Liver (tissue), 9 donors: Measurements from ENCODE around the gene SLC5A2. TPM values are rescaled to one million over a fixed set of nuclear protein-coding genes. Genes with fewer than 3 reads are reported as not detected.

Experiments used
- DNase-seq: peaks from one replicate; pipeline ENCODE4 v3.0.0-alpha.2; 2017; ENCODE audit warnings: low spot score
- H3K27ac ChIP-seq, 2 donors: one replicate each; pipeline ENCODE4 v1.7.0; 2013; ENCODE audit warnings: inconsistent platforms in 2 of 2, low read length in 2 of 2, control low read depth in 1 of 2, low read depth in 1 of 2, mild to moderate bottlenecking in 1 of 2
- H3K27me3 ChIP-seq, 4 donors: one replicate each; pipeline versions ENCODE4 v1.6.1 to v1.7.0; 2013; ENCODE audit warnings: low read length in 3 of 4, inconsistent platforms in 1 of 4, mild to moderate bottlenecking in 1 of 4, moderate library complexity in 1 of 4; ENCODE audit not compliant: control insufficient read depth in 4 of 4, insufficient read depth in 4 of 4
- H3K36me3 ChIP-seq, 4 donors: one replicate each; pipeline versions ENCODE4 v1.6.1 to v1.7.0; 2013; ENCODE audit warnings: low read length in 3 of 4, mild to moderate bottlenecking in 3 of 4, low read depth in 1 of 4, moderate library complexity in 1 of 4; ENCODE audit not compliant: control insufficient read depth in 4 of 4, insufficient read depth in 3 of 4
- H3K4me1 ChIP-seq, 4 donors: one replicate each; pipeline versions ENCODE4 v1.6.1 to v1.7.0; 2013; ENCODE audit warnings: low read length in 3 of 4, mild to moderate bottlenecking in 3 of 4, moderate library complexity in 1 of 4; ENCODE audit not compliant: control insufficient read depth in 4 of 4, insufficient read depth in 4 of 4
- H3K4me3 ChIP-seq, 3 donors: one replicate each; pipeline versions ENCODE4 v1.6.1 to v1.7.0; 2013; ENCODE audit warnings: low read length in 3 of 3, control low read depth in 1 of 3, low read depth in 1 of 3, mild to moderate bottlenecking in 1 of 3
- H3K9ac ChIP-seq, 2 donors: one replicate each; pipeline ENCODE4 v1.7.0; 2013; ENCODE audit warnings: low read length in 2 of 2, mild to moderate bottlenecking in 2 of 2, moderate library complexity in 2 of 2, control low read depth in 1 of 2, low read depth in 1 of 2
- H3K9me3 ChIP-seq, 4 donors: one replicate each; pipeline versions ENCODE4 v1.6.1 to v1.7.0; 2013; ENCODE audit warnings: low read length in 3 of 4; ENCODE audit not compliant: control insufficient read depth in 4 of 4
- EGR1 ChIP-seq, 2 donors: IDR thresholded peaks; 2 replicates each; pipeline ENCODE4 v1.6.1; 2016 to 2018; ENCODE audit warnings: antibody characterized with exemption in 2 of 2, low read depth in 2 of 2
- FOXA1 ChIP-seq: IDR thresholded peaks from 2 replicates; pipeline ENCODE4 v1.6.1; 2016; ENCODE audit warnings: antibody characterized with exemption
- FOXA2 ChIP-seq: IDR thresholded peaks from 2 replicates; pipeline ENCODE4 v1.6.1; 2016; ENCODE audit warnings: antibody characterized with exemption
- GABPA ChIP-seq, 2 donors: IDR thresholded peaks in 1 of 2; conservative IDR thresholded peaks in 1 of 2; 2 replicates each; pipeline ENCODE4 v1.6.1; 2016; ENCODE audit warnings: antibody characterized with exemption in 2 of 2, mild to moderate bottlenecking in 1 of 2, moderate library complexity in 1 of 2
- HNF4A ChIP-seq, 2 donors: conservative IDR thresholded peaks; 2 replicates each; pipeline ENCODE4 v1.6.1; 2016; ENCODE audit warnings: antibody characterized with exemption in 2 of 2, mild to moderate bottlenecking in 2 of 2
- HNF4G ChIP-seq: IDR thresholded peaks from 2 replicates; pipeline ENCODE4 v1.6.1; 2016; ENCODE audit warnings: antibody characterized with exemption
- JUND ChIP-seq, 2 donors: IDR thresholded peaks; 2 replicates each; pipeline ENCODE4 v1.6.1; 2016; ENCODE audit warnings: antibody characterized with exemption in 2 of 2
- NR2F2 ChIP-seq: IDR thresholded peaks from 2 replicates; pipeline ENCODE4 v1.6.1; 2016; ENCODE audit warnings: antibody characterized with exemption
- RAD21 ChIP-seq, 2 donors: IDR thresholded peaks; 2 replicates each; pipeline ENCODE4 v1.6.1; 2016; ENCODE audit warnings: antibody characterized with exemption in 2 of 2, mild to moderate bottlenecking in 2 of 2
- RXRA ChIP-seq, 2 donors: IDR thresholded peaks; 2 replicates each; pipeline ENCODE4 v1.6.1; 2017 to 2018; ENCODE audit warnings: antibody characterized with exemption in 2 of 2, mild to moderate bottlenecking in 1 of 2
- SP1 ChIP-seq: IDR thresholded peaks from 2 replicates; pipeline ENCODE4 v1.6.1; 2018; ENCODE audit warnings: antibody characterized with exemption, mild to moderate bottlenecking
- TAF1 ChIP-seq: conservative IDR thresholded peaks from 2 replicates; pipeline ENCODE4 v1.6.1; 2016; ENCODE audit warnings: antibody characterized with exemption, mild to moderate bottlenecking
- YY1 ChIP-seq: IDR thresholded peaks from 2 replicates; pipeline ENCODE4 v1.6.1; 2016; ENCODE audit warnings: antibody characterized with exemption, mild to moderate bottlenecking
- WGBS: extraction: QIAGEN DNeasy Blood & Tissue Kit; methylation state at CpG from one replicate; pipeline ENCODE4 v1.1.7; 2013; 5-methylcytosine and 5-hydroxymethylcytosine counted together
- polyA plus RNA-seq, 2 donors: library from polyadenylated mRNA; stranded (reverse) in 1 of 2; unstranded in 1 of 2; fragments of 200-250 nt in 1 of 2; fragments of >200 nt in 1 of 2; fragmentation: Nextera tagmentation in 1 of 2; extraction: Ambion mirVana in 1 of 2; gene quantifications; one replicate each; pipeline versions ENCODE4 v1.2.1 to v1.2.3, GENCODE V29; 2013 to 2015
- total RNA-seq, 2 donors: library from RNA; depleted of rRNA; stranded (reverse); fragments of >200 nt; gene quantifications; one replicate each; pipeline ENCODE4 v1.2.3, GENCODE V29; 2014
- TF ChIP-seq, protein P1 (sequence below): IDR thresholded peaks from 2 replicates; pipeline ENCODE4 v1.6.1; 2016; ENCODE audit warnings: antibody characterized with exemption
- TF ChIP-seq, protein P2 (sequence below): fragments of 150-350 bp; IDR thresholded peaks from 2 replicates; pipeline ENCODE4 v1.5.1; 2017; ENCODE audit warnings: improper control_type of control experiment, low read depth, low read length; ENCODE audit not compliant: missing input control
- TF ChIP-seq, protein P3 (sequence below): IDR thresholded peaks from 2 replicates; pipeline ENCODE4 v1.6.1; 2016; ENCODE audit warnings: antibody characterized with exemption
- TF ChIP-seq, protein P4 (sequence below): IDR thresholded peaks from 2 replicates; pipeline ENCODE4 v1.6.1; 2016; ENCODE audit warnings: antibody characterized with exemption
- TF ChIP-seq, protein P5 (sequence below): IDR thresholded peaks from 2 replicates; pipeline ENCODE4 v1.6.1; 2016; ENCODE audit warnings: antibody characterized with exemption, mild to moderate bottlenecking
- donor health status: healthy.
- donor health status: healthy.
- donor health status: healthy.
- donor health status: healthy.
- donor health status: healthy.

The SLC5A2 gene
- total and polyA plus RNA-seq, 4 donors: 0.14 to 8.1 (median 0.93) TPM; not detected in 1

DNA sequence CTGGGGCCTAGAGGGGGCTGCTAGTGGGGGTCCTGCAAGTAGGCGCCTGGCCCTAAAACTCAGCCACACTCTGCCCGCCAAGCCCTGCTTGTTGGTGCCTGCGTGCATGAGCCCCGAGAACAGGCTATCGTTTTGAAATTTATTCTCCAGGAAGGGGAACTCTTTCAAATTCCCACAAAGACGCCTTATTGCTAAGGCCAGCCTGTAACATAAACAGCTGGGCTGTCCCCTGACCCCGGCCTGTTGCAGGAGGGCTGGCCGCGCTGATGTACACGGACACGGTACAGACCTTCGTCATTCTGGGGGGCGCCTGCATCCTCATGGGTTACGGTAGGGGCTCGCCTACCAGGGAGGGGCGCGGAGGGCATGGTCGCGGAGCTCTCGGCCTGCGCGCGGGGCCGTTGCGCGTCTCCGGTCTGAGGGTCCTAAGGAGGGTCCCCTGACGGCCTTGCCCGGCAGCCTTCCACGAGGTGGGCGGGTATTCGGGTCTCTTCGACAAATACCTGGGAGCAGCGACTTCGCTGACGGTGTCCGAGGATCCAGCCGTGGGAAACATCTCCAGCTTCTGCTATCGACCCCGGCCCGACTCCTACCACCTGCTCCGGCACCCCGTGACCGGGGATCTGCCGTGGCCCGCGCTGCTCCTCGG is 4.3 kb downstream of the SLC5A2 start:
- no peaks in the 10 kb centered on the region for H3K9me3 ChIP-seq
- WGBS: 15% methylated on average over 48 of the region's 48 CpGs
- TF ChIP-seq EGR1 (IDR thresholded peaks at IDR 0.05; ENCODE audit: low read depth in 2 of 2) (no peak), NR2F2 (no peak), GABPA (IDR thresholded peaks at IDR 0.05 in 1 of 2, conservative IDR thresholded peaks at IDR 0.05 in 1 of 2) (no peak), HNF4G (no peak), YY1 (no peak), FOXA1 (no peak)
- peak overlapping the region in 2 of 3 donors; percentile 45 to 54 for H3K4me3 ChIP-seq
- H3K27ac ChIP-seq: no peak overlapping the region
- peaks cover 0 to 19% (median 5%) of the 10 kb centered on the region in 4 donors for H3K36me3 ChIP-seq
- H3K27me3 ChIP-seq: no peaks in the 10 kb centered on the region
- no peak for DNase-seq
- H3K4me1 ChIP-seq: peaks cover 3 to 17% (median 11%) of the 10 kb centered on the region in 4 donors
- no peak overlapping the region for H3K9ac ChIP-seq

DNA sequence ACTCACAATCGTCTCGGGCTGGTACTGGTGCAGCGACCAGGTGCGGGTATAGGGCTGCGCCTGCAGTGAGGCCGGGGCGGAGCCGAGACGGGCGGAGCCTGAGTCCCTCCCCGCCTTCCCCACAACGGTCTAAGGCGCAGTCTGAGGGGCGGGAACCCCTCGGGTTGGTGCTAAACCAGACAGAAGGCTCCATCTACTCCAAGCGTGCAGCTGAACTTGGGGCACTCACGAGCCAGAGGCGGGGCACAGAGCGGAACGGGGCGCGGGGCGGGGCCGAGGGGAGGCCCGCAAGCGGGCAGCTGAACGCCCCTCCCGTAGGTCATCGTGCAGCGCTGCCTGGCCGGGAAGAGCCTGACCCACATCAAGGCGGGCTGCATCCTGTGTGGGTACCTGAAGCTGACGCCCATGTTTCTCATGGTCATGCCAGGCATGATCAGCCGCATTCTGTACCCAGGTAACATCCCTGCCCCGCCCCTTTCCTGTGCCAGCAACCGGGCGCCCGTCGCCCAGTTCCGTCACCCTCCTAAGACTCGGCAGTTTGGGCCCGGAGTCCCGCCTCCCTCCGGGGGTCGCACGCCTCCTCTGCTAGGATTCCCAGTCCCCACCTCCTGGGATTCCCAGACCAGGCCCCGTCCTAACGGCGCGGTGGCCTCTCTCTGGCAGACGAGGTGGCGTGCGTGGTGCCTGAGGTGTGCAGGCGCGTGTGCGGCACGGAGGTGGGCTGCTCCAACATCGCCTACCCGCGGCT is 5.0 kb downstream of the SLC5A2 start:
- 2% methylated on average over 60 of the region's 60 CpGs for WGBS
- no peaks in the 10 kb centered on the region for H3K27me3 ChIP-seq
- H3K27ac ChIP-seq: no peak overlapping the region
- H3K36me3 ChIP-seq: peaks cover 0 to 26% (median 9%) of the 10 kb centered on the region in 4 donors
- TF ChIP-seq, protein P1, sequence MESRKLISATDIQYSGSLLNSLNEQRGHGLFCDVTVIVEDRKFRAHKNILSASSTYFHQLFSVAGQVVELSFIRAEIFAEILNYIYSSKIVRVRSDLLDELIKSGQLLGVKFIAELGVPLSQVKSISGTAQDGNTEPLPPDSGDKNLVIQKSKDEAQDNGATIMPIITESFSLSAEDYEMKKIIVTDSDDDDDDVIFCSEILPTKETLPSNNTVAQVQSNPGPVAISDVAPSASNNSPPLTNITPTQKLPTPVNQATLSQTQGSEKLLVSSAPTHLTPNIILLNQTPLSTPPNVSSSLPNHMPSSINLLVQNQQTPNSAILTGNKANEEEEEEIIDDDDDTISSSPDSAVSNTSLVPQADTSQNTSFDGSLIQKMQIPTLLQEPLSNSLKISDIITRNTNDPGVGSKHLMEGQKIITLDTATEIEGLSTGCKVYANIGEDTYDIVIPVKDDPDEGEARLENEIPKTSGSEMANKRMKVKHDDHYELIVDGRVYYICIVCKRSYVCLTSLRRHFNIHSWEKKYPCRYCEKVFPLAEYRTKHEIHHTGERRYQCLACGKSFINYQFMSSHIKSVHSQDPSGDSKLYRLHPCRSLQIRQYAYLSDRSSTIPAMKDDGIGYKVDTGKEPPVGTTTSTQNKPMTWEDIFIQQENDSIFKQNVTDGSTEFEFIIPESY: no peak
- TF ChIP-seq RXRA (IDR thresholded peaks at IDR 0.05): no peak
- TF ChIP-seq NR2F2: no peak
- no peak for TF ChIP-seq FOXA1
- no peak for TF ChIP-seq JUND (IDR thresholded peaks at IDR 0.05)
- TF ChIP-seq, protein P2, sequence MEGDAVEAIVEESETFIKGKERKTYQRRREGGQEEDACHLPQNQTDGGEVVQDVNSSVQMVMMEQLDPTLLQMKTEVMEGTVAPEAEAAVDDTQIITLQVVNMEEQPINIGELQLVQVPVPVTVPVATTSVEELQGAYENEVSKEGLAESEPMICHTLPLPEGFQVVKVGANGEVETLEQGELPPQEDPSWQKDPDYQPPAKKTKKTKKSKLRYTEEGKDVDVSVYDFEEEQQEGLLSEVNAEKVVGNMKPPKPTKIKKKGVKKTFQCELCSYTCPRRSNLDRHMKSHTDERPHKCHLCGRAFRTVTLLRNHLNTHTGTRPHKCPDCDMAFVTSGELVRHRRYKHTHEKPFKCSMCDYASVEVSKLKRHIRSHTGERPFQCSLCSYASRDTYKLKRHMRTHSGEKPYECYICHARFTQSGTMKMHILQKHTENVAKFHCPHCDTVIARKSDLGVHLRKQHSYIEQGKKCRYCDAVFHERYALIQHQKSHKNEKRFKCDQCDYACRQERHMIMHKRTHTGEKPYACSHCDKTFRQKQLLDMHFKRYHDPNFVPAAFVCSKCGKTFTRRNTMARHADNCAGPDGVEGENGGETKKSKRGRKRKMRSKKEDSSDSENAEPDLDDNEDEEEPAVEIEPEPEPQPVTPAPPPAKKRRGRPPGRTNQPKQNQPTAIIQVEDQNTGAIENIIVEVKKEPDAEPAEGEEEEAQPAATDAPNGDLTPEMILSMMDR: no peak
- TF ChIP-seq RAD21 (IDR thresholded peaks at IDR 0.05): no peak
- no peak for TF ChIP-seq GABPA (IDR thresholded peaks at IDR 0.05 in 1 of 2, conservative IDR thresholded peaks at IDR 0.05 in 1 of 2)
- TF ChIP-seq SP1: no peak
- TF ChIP-seq FOXA2: no peak
- no peak for TF ChIP-seq YY1
- TF ChIP-seq HNF4G: no peak
- TF ChIP-seq, protein P3, sequence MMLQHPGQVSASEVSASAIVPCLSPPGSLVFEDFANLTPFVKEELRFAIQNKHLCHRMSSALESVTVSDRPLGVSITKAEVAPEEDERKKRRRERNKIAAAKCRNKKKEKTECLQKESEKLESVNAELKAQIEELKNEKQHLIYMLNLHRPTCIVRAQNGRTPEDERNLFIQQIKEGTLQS: no peak
- TF ChIP-seq, protein P4, sequence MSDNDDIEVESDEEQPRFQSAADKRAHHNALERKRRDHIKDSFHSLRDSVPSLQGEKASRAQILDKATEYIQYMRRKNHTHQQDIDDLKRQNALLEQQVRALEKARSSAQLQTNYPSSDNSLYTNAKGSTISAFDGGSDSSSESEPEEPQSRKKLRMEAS: no peak
- TF ChIP-seq TAF1: no peak
- TF ChIP-seq, protein P5, sequence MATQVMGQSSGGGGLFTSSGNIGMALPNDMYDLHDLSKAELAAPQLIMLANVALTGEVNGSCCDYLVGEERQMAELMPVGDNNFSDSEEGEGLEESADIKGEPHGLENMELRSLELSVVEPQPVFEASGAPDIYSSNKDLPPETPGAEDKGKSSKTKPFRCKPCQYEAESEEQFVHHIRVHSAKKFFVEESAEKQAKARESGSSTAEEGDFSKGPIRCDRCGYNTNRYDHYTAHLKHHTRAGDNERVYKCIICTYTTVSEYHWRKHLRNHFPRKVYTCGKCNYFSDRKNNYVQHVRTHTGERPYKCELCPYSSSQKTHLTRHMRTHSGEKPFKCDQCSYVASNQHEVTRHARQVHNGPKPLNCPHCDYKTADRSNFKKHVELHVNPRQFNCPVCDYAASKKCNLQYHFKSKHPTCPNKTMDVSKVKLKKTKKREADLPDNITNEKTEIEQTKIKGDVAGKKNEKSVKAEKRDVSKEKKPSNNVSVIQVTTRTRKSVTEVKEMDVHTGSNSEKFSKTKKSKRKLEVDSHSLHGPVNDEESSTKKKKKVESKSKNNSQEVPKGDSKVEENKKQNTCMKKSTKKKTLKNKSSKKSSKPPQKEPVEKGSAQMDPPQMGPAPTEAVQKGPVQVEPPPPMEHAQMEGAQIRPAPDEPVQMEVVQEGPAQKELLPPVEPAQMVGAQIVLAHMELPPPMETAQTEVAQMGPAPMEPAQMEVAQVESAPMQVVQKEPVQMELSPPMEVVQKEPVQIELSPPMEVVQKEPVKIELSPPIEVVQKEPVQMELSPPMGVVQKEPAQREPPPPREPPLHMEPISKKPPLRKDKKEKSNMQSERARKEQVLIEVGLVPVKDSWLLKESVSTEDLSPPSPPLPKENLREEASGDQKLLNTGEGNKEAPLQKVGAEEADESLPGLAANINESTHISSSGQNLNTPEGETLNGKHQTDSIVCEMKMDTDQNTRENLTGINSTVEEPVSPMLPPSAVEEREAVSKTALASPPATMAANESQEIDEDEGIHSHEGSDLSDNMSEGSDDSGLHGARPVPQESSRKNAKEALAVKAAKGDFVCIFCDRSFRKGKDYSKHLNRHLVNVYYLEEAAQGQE: no peak
- TF ChIP-seq HNF4A (conservative IDR thresholded peaks at IDR 0.05): no peak
- TF ChIP-seq EGR1 (IDR thresholded peaks at IDR 0.05; ENCODE audit: low read depth in 2 of 2): no peak
- no peak overlapping the region for H3K9ac ChIP-seq
- H3K4me3 ChIP-seq: peak overlapping the region; percentile 45 to 54 (median 49)
- H3K4me1 ChIP-seq: peaks cover 3 to 17% (median 11%) of the 10 kb centered on the region in 4 donors
- peak; percentile 69 for DNase-seq
- H3K9me3 ChIP-seq: no peaks in the 10 kb centered on the region
